ENCODE data around the gene NR3C2. TPM values are rescaled to one million over a fixed set of nuclear protein-coding genes. Genes with fewer than 3 reads are reported as not detected.

NR3C2 gene
- total and polyA plus RNA-seq, 2 experiments from 2014 or later = 1.2 to 3.0 TPM

- no peaks in the 10 kb centered on the region for H3K36me3 Mint-ChIP-seq (ENCODE audit: low read depth)
- Histone ChIP-seq H3K79me2 (replicated peaks; ENCODE audit: insufficient read depth) (no peaks in the 10 kb centered on the region), H3K4me2 (no peak overlapping the region), H3K27me3 (ENCODE audit: insufficient read depth) (no peaks in the 10 kb centered on the region), H2AFZ (no peak overlapping the region), H3K4me3 (no peak overlapping the region), H3K27ac (ENCODE audit: low read depth) (no peak overlapping the region), H3K9me2 (ENCODE audit: insufficient read depth) (no peaks in the 10 kb centered on the region), H3K4me1 (ENCODE audit: insufficient read depth) (no peaks in the 10 kb centered on the region; the same call in 1 of the 2 replicates), H3F3A (replicated peaks; ENCODE audit: low read depth) (no peaks in the 10 kb centered on the region), H4K20me1 (replicated peaks; ENCODE audit: insufficient read depth) (no peaks in the 10 kb centered on the region), H3K36me3 (ENCODE audit: insufficient read depth) (no peaks in the 10 kb centered on the region)
- TF ChIP-seq ZNF462 (CRISPR knock-in tag; IDR thresholded peaks at IDR 0.05) (no peak), ETS1 (IDR thresholded peaks at IDR 0.05) (no peak), NANOG (IDR thresholded peaks at IDR 0.05; ENCODE audit: borderline replicate concordance) (no peak)
- H3K27ac Mint-ChIP-seq = no peak overlapping the region
- DNase-seq (ENCODE audit: low spot score) = no peak
- H3K9me3 Mint-ChIP-seq = no peaks in the 10 kb centered on the region; the same call in 2 of the 3 replicates
- H3K4me3 Mint-ChIP-seq = no peak overlapping the region
- H3K27me3 Mint-ChIP-seq (ENCODE audit: insufficient read depth, low read depth, poor library complexity) = peaks cover 3% of the 10 kb centered on the region
- H3K4me1 Mint-ChIP-seq = no peaks in the 10 kb centered on the region; the same call in 2 of the 3 replicates
- no peak for ATAC-seq
Observed at GRCh38 chr4:148270630-148271029, 171.6 kb downstream of the NR3C2 start.

GRCh38 chr4:148268835-148269234 is 173.4 kb downstream of the NR3C2 start:
- H3K36me3 ChIP-seq (ENCODE audit: insufficient read depth) = no peaks in the 10 kb centered on the region
- no peaks in the 10 kb centered on the region for H3K79me2 ChIP-seq (replicated peaks; ENCODE audit: insufficient read depth)
- H3K9me2 ChIP-seq (ENCODE audit: insufficient read depth) = no peaks in the 10 kb centered on the region
- no peak overlapping the region for H3K4me2 ChIP-seq
- Mint-ChIP-seq H3K4me3 (no peak overlapping the region), H3K27me3 (ENCODE audit: insufficient read depth, low read depth, poor library complexity) (peaks cover 3% of the 10 kb centered on the region), H3K9me3 (no peaks in the 10 kb centered on the region; the same call in 2 of the 3 replicates), H3K36me3 (ENCODE audit: low read depth) (no peaks in the 10 kb centered on the region), H3K4me1 (no peaks in the 10 kb centered on the region; the same call in 2 of the 3 replicates), H3K27ac (no peak overlapping the region)
- H3K4me3 ChIP-seq = no peak overlapping the region
- DNase-seq (ENCODE audit: low spot score) = no peak
- no peak for ATAC-seq
- no peaks in the 10 kb centered on the region for H3K27me3 ChIP-seq (ENCODE audit: insufficient read depth)
- H3K4me1 ChIP-seq (ENCODE audit: insufficient read depth) = no peaks in the 10 kb centered on the region; the same call in 1 of the 2 replicates
- H3K27ac ChIP-seq (ENCODE audit: low read depth) = no peak overlapping the region
- H3F3A ChIP-seq (replicated peaks; ENCODE audit: low read depth) = no peaks in the 10 kb centered on the region
- no peak overlapping the region for H2AFZ ChIP-seq
- H4K20me1 ChIP-seq (replicated peaks; ENCODE audit: insufficient read depth) = no peaks in the 10 kb centered on the region
- no peak for TF ChIP-seq EZH2phosphoT487 (IDR thresholded peaks at IDR 0.05; ENCODE audit: unreplicated experiment)
- no peak for TF ChIP-seq POLR2AphosphoS5 (IDR thresholded peaks at IDR 0.05; ENCODE audit: low read depth)
- no peak for TF ChIP-seq CREB1 (CRISPR knock-in tag; IDR thresholded peaks at IDR 0.05; ENCODE audit: low read depth)
